Epidermal melanocyte (primary cell): ENCODE data around the gene GIMAP7.
"Not testable (repeated sequence)": the region's sequence is repeated elsewhere in the genome, so short reads cannot be mapped to it uniquely, and the experiment has no call there.

Source experiments
- DNase-seq: peaks from one replicate; pipeline ENCODE4 v3.0.0; 2011; ENCODE audit warnings: low spot score; ENCODE audit not compliant: insufficient read length

GIMAP7 gene

DNA sequence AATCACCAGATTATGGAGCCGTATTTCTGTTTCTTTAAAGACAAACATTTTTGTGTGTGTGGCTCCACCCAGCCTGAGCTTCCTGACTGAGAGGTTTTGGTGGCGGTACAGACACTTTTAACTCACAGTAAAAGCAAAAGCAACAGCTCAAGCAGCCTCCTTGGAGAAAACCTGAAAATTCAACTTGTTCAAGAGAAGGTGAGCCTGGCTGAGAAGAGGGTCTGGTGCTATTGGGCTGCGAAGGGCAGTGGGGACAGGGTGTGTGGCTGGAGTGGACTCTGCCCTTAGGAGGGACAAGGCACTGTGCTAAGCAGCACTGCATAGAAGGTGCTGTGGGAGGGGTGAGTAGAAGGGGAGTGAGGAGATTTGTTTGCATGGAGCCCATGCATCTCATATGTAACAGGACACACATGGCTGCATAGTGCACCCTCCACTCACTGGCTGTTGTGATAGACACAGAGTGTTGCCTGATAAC, at the start of gene GIMAP7:
GIMAP7 (plus strand) TSS at position 125 of the 475 bp plus-strand sequence. CDS start 5,103 bp downstream, outside the sequence.
- DNase-seq: no peak

GRCh38 chr7:150464962-150465361, 49.7 kb upstream of the GIMAP7 start:
- DNase-seq: no peak

DNA sequence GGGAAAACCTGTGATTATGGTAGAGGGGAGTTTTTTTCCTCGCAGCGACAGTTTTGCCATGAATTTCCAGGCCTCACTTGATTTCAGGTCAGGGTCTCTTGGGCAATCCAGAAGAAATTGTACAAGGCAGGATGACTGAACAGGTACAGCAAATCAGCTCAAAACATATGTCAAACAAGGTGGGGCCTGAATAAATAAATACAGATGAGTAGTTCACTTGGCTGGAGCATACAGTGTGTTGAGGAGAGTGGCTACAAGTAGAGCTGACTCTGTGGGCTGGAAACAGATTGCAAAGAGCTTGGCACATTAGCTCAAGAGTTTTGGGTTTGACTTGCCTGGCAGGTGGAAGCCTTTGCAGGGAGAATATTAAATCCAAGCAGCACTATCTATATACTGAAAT, 49.3 kb upstream of the GIMAP7 start:
- no peak for DNase-seq

GRCh38 chr7:150466477-150466876, 48.2 kb upstream of the GIMAP7 start:
- DNase-seq: no peak

- no peak for DNase-seq
Measured at GRCh38 chr7:150468241-150468640, 46.4 kb upstream of the GIMAP7 start.

- no peak for DNase-seq
Measured at GRCh38 chr7:150471886-150472285, 42.8 kb upstream of the GIMAP7 start.

GRCh38 chr7:150473902-150474301, 40.8 kb upstream of the GIMAP7 start:
- DNase-seq: no peak

GRCh38 chr7:150476285-150476684, 38.4 kb upstream of the GIMAP7 start:
- no peak for DNase-seq

DNA sequence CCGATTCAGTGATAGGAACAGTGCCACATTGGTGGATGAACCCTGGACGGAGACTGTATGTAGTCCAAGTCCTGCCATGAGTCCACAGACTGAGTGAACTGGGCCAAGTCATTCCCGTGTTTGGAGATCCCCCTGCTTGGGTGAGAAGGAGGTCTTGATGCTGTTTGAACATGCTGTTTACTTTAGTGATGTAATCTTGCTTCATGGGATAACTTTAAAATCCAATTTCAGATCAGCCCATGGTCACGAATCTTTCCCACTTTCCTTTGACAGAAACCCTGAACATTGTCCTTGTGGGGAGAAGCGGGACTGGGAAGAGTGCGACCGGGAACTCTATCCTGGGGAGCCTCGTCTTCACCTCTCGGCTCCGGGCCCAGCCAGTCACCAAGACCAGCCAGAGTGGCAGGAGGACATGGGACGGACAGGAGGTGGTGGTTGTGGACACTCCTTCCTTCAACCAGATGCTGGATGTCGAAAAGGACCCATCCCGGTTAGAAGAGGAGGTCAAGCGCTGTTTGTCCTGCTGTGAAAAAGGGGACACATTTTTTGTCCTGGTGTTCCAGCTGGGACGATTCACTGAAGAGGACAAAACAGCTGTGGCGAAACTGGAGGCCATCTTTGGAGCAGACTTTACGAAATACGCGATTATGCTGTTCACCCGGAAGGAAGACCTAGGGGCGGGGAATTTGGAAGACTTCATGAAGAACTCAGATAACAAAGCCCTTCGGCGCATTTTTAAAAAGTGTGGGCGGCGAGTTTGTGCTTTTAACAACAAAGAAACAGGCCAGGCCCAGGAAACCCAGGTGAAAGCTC, 37.6 kb upstream of the GIMAP7 start:
- no peak for DNase-seq

DNA sequence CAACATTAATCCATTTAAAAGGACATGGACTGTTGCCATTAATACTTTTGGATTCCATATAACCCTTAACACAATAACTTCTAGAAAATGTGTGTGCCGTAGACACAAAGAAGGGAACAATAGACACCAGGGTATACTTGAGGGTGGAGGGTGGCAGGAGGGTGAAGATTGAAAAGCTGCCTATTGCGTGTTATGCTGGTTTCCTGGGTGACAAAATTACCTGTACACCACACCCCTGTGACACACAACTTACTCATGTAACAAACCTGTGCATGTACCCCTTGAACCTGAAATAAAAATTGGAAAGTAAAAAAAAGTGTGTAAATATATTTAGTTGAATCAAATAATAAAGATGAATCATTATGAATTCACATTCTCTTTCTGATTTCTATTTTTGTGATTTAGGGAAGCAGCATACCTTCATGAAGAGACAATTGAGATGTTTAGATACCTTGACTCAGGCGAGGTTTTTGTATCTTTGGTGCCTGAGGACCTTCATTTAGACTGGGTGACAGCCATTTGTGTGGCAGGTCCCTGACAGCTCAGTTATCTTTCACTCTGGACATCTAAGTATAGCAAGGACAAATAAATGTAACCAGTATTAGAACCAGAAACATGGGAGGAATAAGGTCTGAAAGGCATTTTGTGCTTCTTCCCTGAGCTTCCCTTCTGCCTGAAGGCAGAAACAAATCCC, 35.5 kb upstream of the GIMAP7 start:
- DNase-seq: no peak

DNA sequence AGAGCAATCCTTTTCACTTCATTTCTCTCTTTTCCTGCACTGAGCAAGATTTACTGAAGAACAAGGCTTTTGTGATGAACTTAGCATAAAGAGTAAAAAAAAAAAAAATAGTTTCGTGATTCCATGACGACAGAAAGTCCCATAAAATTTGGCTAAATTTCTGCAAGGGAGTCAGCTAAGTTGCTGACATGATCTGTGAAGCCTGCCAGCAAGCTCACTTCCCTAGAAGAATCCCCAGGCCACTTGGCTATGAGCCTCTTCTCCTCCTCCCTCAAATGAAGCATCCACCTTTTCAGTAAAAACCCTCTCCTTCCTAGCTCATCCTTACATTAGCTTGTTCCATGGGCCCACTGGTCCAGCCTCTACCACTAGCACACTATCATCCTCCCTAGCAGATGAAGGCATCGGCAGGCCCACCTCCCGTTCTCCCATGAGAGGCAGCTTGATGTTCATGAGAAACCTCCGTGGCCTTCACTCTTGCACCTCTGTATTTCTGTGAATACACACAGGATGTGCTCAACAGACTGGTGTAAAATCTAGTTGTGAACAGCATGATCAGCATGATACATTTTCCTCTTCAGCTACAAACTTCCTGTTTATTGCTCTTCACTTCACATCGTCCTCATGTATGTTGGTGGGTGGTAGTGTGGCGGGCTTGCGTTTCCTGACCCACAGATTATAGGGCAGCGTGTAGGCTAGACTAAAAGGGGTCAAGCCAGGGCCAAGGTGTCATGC, 33.3 kb upstream of the GIMAP7 start:
- DNase-seq: no peak

GRCh38 chr7:150481922-150482321, 32.8 kb upstream of the GIMAP7 start:
- DNase-seq: no peak

GRCh38 chr7:150483514-150483913, 31.2 kb upstream of the GIMAP7 start:
- not testable (repeated sequence) for DNase-seq

GRCh38 chr7:150484071-150484470, 30.6 kb upstream of the GIMAP7 start:
- DNase-seq: not testable (repeated sequence)

- no peak for DNase-seq
Measured at GRCh38 chr7:150487625-150488024, 27.0 kb upstream of the GIMAP7 start.

DNA sequence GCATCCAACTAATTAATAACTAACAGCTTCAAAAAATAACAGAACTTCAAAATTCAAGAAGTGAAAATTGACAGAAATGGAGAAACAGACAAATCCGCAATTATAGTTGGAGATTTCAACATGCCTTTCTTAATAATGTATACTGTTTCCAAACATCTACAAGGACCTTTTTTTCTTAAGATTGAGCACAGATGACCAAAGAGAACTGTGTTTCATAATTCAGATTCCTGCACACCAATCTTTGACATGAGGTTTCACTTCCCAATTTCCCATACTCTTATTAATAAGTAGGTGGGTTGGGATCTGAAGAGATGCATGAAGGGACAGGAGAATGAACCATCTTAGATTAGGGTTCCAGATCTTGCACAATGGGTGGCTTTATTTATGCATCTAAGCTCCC, 24.9 kb upstream of the GIMAP7 start:
- DNase-seq: no peak

DNA sequence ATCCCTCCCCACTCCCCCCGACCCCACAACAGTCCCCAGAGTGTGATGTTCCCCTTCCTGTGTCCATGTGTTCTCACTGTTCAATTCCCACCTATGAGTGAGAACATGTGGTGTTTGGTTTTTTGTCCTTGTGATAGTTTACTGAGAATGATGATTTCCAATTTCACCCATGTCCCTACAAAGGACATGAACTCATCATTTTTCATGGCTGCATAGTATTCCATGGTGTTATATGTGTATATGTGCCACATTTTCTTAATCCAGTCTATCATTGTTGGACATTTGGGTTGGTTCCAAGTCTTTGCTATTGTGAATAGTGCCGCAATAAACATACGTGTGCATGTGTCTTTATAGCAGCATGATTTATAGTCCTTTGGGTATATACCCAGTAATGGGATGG, 21.2 kb upstream of the GIMAP7 start:
- not testable (repeated sequence) for DNase-seq

DNA sequence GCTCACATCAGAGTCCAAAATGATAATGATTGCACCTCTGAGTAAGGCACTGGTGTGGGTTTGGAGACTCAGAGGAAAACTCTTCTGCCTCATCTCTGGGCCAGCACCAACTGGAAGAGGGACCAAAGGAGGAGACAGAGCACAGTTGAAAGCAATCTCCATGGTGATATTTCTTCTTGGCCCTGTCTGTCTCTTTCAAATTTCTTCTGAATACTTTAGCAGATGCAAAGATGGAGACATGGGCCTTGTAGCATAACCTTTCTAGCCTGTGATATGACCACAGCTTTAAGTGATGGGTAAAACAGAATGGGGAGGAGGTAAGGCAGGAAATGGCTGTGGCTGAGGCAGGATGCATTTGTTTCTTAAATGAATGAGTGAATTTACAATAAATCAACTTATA, 12.2 kb upstream of the GIMAP7 start:
- no peak for DNase-seq

DNA sequence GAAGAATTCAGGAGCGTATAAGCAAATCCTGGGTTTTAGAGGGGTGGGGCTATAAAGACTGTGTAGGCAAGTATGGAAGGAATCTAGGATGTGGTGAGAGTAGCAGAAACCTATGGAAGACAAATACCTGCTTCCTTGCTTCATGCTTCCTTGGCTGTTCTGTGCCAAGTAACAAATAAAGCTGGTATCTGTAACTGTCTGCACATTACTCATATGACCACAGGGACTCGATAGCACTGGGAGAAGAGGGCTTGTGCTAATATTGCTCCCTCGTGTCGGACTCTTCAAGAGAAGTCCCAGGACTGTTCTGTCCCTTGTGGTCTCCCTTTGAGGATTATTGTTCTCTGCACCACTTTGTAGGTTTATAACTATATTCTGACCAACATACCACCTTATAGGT, 11.5 kb upstream of the GIMAP7 start:
- no peak for DNase-seq

- DNase-seq: no peak
Measured at GRCh38 chr7:150503581-150503980, 11.1 kb upstream of the GIMAP7 start.

GRCh38 chr7:150507947-150508602, 6.6 kb upstream of the GIMAP7 start:
- DNase-seq: no peak
